Measurements from ENCODE around the gene RAB5B. TPM values are rescaled to one million over a fixed set of nuclear protein-coding genes. Genes with fewer than 3 reads are reported as not detected.
A peak's percentile ranks its signal among the peaks of the same experiment; 100 is the strongest.

RAB5B gene
- polyA plus RNA-seq, 2 of the 4 experiments (the other 2 are of a cell fraction): 37.2 to 90.4 TPM

DNA sequence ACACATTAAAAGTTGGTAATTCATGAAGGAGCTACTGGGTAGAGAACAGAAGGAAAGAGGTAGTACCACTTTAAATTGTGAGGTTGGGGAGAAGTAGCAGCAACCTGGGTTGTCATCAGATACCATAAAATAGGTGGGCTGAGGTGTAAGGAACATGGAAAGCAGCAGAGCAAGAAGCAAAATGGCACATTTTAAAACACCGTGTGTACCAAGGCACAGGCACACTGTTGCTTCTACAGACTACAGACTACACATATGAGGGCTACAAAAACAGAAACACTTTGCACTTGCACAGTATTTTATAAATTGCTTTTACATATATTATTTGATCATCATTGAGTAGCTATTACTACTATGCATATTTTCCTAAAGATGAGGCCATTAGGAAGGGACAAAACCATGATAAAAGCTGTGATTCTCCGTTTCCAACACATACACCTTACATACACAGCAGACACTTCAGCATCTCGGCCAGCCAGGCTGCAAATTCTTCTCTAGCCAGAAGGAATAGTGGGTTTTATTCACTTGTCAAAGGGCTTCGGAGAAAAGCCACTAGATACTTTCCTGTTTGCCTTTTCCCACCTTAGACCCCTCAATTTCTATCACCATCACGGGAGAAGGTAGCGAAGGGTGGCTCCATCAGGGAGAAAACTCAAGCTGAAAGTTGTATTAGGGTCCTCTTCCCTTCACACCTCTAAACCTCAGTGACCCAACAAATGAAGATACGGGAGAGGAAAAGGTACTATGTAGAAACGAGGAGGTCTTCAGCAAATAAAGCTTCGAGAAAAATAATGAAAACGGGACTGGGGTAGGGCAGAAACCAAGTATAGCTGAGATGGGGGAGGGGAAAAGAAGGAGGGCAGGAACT is 47.8 kb upstream of the RAB5B start:
- POLR2A ChIA-PET: interaction anchor here (1.7 to 2.1 kb wide), 2 partner anchors 97 to 109 kb away, joined by 10 to 12 read pairs; partner anchors contain the start of genes DNAJC14, ORMDL2 and SARNP
- Histone ChIP-seq H3K4me1 (peaks cover 29% of the 10 kb centered on the region), H3K9me3 (no peaks in the 10 kb centered on the region), H3K4me2 (peak overlapping the region; percentile 90), H3K4me3 (peak overlapping the region; percentile 89), H3K27ac (peak overlapping the region; percentile 94 to 96)
- FAIRE-seq (no peak), ATAC-seq (peak; percentile 8 to 31; a peak in 5 of 6 replicates), DNase-seq (ENCODE audit: low read depth in 1 of 2, low spot score in 1 of 2) (no peak)
- TF ChIP-seq, protein P1, sequence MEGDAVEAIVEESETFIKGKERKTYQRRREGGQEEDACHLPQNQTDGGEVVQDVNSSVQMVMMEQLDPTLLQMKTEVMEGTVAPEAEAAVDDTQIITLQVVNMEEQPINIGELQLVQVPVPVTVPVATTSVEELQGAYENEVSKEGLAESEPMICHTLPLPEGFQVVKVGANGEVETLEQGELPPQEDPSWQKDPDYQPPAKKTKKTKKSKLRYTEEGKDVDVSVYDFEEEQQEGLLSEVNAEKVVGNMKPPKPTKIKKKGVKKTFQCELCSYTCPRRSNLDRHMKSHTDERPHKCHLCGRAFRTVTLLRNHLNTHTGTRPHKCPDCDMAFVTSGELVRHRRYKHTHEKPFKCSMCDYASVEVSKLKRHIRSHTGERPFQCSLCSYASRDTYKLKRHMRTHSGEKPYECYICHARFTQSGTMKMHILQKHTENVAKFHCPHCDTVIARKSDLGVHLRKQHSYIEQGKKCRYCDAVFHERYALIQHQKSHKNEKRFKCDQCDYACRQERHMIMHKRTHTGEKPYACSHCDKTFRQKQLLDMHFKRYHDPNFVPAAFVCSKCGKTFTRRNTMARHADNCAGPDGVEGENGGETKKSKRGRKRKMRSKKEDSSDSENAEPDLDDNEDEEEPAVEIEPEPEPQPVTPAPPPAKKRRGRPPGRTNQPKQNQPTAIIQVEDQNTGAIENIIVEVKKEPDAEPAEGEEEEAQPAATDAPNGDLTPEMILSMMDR (IDR thresholded peaks at IDR 0.05): no peak
- TF ChIP-seq POLR2A (IDR thresholded peaks at IDR 0.05; ENCODE audit: low read length) (no peak), CBX8 (IDR thresholded peaks at IDR 0.05) (no peak), KDM1A (IDR thresholded peaks at IDR 0.05; ENCODE audit: low read depth) (no peak), NPAS2 (CRISPR knock-in tag; IDR thresholded peaks at IDR 0.05; ENCODE audit: borderline replicate concordance) (no peak), BHLHE40 (IDR thresholded peaks at IDR 0.05; ENCODE audit: low read depth, low read length) (no peak), FOSL2 (IDR thresholded peaks at IDR 0.05) (no peak), FOSL2 (CRISPR knock-in tag; IDR thresholded peaks at IDR 0.05) (no peak), PHF8 (IDR thresholded peaks at IDR 0.05; ENCODE audit: borderline replicate concordance, low read depth) (no peak), TFCP2L1 (CRISPR knock-in tag; IDR thresholded peaks at IDR 0.05) (no peak), HOXB13 (CRISPR knock-in tag; IDR thresholded peaks at IDR 0.05; ENCODE audit: low read depth) (no peak), ZFP36 (IDR thresholded peaks at IDR 0.05; ENCODE audit: borderline replicate concordance, partially characterized antibody) (no peak), KDM5A (IDR thresholded peaks at IDR 0.05) (no peak), ZC3H11A (IDR thresholded peaks at IDR 0.05) (no peak), GATA3 (IDR thresholded peaks at IDR 0.05; ENCODE audit: borderline replicate concordance) (no peak), MAZ (IDR thresholded peaks at IDR 0.05; ENCODE audit: borderline replicate concordance, low read depth, low read length) (no peak)
- TF ChIP-seq, protein P2, sequence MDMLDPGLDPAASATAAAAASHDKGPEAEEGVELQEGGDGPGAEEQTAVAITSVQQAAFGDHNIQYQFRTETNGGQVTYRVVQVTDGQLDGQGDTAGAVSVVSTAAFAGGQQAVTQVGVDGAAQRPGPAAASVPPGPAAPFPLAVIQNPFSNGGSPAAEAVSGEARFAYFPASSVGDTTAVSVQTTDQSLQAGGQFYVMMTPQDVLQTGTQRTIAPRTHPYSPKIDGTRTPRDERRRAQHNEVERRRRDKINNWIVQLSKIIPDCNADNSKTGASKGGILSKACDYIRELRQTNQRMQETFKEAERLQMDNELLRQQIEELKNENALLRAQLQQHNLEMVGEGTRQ (IDR thresholded peaks at IDR 0.05): no peak
- TF ChIP-seq, protein P3, sequence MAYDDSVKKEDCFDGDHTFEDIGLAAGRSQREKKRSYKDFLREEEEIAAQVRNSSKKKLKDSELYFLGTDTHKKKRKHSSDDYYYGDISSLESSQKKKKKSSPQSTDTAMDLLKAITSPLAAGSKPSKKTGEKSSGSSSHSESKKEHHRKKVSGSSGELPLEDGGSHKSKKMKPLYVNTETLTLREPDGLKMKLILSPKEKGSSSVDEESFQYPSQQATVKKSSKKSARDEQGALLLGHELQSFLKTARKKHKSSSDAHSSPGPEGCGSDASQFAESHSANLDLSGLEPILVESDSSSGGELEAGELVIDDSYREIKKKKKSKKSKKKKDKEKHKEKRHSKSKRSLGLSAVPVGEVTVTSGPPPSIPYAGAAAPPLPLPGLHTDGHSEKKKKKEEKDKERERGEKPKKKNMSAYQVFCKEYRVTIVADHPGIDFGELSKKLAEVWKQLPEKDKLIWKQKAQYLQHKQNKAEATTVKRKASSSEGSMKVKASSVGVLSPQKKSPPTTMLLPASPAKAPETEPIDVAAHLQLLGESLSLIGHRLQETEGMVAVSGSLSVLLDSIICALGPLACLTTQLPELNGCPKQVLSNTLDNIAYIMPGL (CRISPR knock-in tag; IDR thresholded peaks at IDR 0.05; ENCODE audit: borderline replicate concordance): no peak
- TF ChIP-seq, protein P4, sequence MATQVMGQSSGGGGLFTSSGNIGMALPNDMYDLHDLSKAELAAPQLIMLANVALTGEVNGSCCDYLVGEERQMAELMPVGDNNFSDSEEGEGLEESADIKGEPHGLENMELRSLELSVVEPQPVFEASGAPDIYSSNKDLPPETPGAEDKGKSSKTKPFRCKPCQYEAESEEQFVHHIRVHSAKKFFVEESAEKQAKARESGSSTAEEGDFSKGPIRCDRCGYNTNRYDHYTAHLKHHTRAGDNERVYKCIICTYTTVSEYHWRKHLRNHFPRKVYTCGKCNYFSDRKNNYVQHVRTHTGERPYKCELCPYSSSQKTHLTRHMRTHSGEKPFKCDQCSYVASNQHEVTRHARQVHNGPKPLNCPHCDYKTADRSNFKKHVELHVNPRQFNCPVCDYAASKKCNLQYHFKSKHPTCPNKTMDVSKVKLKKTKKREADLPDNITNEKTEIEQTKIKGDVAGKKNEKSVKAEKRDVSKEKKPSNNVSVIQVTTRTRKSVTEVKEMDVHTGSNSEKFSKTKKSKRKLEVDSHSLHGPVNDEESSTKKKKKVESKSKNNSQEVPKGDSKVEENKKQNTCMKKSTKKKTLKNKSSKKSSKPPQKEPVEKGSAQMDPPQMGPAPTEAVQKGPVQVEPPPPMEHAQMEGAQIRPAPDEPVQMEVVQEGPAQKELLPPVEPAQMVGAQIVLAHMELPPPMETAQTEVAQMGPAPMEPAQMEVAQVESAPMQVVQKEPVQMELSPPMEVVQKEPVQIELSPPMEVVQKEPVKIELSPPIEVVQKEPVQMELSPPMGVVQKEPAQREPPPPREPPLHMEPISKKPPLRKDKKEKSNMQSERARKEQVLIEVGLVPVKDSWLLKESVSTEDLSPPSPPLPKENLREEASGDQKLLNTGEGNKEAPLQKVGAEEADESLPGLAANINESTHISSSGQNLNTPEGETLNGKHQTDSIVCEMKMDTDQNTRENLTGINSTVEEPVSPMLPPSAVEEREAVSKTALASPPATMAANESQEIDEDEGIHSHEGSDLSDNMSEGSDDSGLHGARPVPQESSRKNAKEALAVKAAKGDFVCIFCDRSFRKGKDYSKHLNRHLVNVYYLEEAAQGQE (IDR thresholded peaks at IDR 0.05): no peak
- CTCF ChIA-PET: interaction anchor here (0.6 to 7.7 kb wide), 27 partner anchors 11 to 209 kb away, joined by 3 to 84 read pairs (median 5); partner anchors contain the start of genes DNAJC14, MMP19, ORMDL2 and RAB5B
- 6% methylated on average over 10 of the region's 10 CpGs for WGBS (ENCODE audit: missing lambda C conversion rate)
